HG02798 (cell line): ENCODE results near the gene COL9A3.
"Not testable (repeated sequence)": the region's sequence is repeated elsewhere in the genome, so short reads cannot be mapped to it uniquely, and the experiment has no call there.

Experiments
- ATAC-seq: cut with Tn5 transposase; IDR thresholded peaks from one replicate; pipeline ENCODE4 v1.9.1; 2021; ENCODE audit warnings: mild to moderate bottlenecking; ENCODE audit not compliant: unreplicated experiment, poor library complexity

COL9A3 gene

DNA sequence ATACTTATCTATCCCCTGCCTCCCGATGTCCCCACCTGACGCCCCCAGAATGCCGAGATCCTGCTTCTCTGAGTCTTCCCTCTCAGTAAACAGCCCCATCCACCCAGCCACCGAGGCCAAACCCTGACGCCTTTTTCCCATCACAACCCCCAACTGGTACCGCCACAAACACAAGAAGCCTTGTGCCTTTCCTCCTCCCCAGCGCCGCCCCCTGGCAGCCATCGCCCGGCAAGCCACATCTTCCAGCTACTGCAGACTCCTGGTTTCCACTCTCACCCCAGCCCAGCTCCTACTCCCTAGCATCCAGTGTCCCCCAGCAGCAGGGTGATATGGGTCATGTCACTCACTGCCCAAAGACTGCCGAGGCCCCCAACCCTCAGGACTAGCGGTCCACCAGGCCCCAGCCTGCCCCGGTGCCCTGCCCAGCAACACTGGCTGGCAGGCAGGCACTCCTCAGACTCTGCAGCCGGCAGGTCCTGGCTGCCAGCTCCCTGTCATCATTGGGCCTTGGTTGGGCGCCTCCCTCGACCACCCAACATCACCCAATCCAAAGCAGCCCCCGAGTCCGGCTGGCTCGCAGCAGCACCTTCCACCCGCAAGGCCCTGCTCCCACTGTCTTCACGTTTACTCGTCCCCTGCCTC, 33.6 kb downstream of the COL9A3 start:
- ATAC-seq = no peak

DNA sequence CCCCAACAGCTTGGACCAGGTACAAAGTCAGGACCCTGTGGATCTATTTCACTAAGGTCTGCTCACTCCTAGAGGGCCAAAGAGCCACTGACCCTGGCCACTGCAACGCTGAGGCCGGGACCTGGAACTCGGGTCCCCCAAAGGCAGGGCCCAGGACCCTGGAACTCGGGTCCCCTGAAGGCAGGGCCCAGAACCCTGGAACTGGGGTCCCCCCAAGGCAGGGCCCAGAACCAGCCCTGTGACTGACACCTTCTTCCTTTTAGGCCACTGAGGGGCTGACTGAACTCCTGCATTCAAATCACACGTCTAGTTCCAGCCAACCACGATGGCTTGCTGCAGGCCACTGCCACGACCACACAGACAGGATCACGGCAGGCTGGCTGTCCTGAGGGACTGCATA, 35.3 kb downstream of the COL9A3 start:
- no peak for ATAC-seq

DNA sequence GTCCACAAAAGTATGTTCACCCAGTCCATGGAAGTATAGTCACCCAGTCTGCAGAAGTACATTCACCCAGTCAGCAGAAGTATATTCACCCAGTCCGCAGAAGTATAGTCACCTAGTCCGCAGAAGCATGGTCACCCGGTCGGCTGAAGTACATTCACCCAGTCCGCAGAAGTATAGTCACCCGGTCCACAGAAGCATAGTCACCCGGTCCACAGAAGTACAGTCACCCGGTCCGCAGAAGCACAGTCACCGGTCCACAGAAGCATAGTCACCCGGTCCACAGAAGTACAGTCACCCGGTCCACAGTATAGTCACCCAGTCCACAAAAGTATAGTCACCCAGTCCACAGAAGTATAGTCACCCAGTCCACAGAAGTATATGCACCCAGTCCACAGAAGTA, 36.0 kb downstream of the COL9A3 start:
- ATAC-seq = no peak

DNA sequence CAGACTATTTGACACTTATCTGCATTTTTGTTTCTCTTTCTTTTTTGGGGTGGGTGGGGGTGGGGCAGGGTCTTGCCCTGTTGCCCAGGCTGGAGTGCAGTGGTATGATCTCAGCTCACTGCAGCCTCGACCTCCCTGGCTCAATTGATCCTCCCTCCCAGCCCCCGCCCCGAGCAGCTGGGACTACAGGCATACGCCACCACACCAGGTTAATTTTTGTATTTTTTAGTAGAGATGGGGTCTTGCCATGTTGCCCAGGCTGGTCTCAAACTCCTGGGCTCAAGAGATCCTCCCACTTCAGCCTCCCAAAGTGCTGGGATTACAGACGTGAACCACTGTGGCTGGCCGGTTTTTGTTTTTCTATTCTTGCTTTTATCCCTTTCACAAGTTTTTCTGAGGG, 36.5 kb downstream of the COL9A3 start:
- ATAC-seq = not testable (repeated sequence)

DNA sequence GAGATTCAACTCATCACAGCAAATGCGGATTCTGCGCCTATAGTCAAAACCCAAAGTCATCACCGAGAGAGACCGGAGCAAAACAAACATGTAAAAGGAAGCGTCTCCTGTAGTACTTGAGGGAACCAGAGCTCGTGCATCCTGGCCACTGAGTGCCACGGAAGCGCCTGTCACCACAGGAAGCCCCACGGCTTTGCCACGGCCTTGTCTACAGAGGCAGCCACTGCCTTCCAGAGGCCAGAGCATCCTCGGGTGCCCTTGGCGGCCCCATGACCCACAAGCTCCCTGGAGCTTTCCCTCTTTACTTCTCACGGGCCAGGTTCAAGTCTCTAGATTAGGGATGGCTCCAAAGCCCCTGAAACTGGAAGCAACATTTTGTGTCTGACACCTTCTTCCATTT, 37.3 kb downstream of the COL9A3 start:
- no peak for ATAC-seq

DNA sequence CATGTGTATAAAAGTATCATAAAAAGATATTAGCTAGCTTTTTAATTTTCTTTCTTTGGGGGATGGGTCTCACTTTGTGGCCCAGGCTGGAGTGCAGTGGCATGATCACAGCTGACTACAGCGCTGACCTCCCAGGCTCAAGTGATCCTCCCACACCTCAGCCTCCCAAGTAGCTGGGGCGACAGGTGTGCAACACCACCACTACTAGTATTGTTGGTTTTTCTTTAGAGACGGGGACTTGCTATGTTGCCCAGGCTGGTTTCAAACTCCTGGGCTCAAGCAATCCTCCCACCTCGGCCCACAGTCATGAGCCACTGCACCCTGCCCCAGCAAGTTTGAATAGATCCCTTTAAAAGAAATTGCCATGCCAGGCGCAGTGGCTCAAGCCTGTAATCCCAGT, 38.3 kb downstream of the COL9A3 start:
- no peak for ATAC-seq

DNA sequence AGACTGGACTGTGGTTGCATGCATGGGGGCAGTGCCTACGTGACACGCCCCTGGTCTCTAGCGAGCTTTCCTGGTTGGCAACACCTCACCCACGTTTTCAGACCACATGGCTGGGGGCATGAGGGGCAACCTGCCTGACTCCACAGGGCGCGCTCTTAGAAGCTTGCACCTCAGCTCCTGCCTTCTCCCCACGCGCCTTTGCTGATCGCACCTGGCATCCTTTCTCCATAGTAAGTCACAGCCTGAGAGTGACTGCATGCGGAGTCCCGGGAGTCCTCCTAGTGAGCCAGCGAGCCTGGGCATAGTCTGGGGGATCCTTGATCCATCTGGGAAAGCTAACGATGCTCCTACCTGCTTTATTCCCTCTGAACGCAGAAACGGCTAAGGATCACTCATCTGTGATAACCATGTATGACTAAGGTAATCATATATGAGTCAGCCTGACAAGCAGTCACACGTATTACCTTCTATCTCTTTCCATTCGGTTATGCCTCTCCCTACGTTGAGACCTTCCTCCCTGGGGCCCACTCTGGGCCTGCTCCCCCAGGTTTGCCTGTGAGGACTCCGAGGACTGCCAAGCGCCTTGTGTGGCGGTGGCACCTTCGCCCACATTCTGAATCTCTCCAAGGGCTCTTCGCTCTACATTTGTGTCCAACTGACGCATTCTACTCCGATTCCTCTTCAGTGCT, 40.2 kb downstream of the COL9A3 start:
- ATAC-seq = no peak

DNA sequence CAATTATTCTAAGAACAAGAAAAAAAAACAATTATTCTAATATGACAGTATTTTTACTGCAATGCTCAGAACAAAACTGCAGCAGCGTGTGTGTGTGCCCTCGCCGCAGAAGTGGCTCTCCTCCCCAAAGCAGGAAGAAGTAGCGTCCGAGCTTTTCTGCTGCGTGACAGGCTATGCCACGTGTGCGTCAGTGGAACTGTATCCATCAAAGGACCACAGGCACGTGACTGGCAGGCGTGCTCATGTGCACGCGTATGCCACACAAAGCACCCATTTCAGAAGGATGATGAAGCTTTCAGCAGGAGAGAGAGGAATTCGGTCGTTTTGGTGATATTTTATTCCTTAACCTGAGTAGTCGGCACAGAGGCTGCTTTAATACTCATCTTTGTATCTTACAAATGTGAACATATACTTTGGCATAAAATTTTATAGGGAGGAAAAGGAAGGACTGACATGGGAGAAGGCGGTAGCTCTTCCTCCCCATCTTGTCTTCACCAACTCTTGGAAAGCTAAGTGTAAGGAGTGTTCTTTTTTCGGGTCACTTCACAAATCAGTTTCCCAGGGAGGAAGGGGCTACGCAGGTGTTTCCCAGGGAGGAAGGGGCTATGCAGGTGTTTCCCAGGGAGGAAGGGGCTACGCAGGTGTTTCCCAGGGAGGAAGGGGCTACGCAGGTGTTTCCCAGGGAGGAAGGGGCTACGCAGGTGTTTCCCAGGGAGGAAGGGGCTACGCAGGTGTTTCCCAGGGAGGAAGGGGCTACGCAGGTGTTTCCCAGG, 41.4 kb downstream of the COL9A3 start:
- no peak for ATAC-seq

DNA sequence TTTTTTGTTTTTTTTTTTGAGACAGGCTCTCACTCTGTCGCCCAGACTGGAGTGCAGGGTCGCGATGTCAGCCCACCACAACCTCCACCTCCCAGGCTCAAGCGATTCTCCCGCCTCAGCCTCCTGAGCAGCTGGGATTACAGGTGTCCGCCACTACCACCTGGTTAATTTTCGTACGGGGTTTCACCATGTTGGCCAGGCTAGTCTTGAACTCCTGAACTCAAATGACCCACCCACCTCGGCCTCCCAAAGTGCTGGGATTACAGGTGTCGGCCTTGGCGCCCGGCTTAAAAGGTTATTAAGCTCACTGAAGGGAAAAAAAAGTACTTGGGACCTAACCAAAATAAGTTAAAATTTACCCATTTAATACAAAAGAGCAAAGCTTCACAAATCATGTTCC, 42.9 kb downstream of the COL9A3 start:
- ATAC-seq = no peak

DNA sequence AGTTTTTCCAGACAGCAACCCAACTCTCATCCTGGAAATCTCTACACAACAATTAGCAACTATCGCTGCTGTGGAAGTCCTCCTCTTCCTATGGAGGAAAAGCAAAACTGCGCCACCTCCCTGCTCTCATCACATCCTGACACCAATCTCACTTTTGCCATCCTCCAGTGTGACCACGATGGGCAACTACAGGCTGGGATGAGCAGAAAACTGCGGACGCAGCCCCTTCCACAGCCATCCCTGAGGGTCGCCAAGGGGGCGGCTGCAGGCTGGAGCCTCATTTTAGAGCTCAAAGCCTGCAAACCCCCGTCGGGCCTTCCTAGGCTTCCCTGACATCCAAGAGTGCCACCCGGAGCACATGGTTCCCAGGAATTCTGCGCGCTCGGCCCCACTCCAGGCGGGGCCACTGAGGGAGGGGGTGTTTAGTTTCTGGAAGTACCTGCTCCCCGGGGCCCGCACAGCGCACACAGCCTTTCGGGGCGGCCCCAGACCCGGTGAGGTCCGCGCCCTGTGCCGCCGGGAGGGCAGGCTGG, 43.6 kb downstream of the COL9A3 start:
- ATAC-seq = no peak

DNA sequence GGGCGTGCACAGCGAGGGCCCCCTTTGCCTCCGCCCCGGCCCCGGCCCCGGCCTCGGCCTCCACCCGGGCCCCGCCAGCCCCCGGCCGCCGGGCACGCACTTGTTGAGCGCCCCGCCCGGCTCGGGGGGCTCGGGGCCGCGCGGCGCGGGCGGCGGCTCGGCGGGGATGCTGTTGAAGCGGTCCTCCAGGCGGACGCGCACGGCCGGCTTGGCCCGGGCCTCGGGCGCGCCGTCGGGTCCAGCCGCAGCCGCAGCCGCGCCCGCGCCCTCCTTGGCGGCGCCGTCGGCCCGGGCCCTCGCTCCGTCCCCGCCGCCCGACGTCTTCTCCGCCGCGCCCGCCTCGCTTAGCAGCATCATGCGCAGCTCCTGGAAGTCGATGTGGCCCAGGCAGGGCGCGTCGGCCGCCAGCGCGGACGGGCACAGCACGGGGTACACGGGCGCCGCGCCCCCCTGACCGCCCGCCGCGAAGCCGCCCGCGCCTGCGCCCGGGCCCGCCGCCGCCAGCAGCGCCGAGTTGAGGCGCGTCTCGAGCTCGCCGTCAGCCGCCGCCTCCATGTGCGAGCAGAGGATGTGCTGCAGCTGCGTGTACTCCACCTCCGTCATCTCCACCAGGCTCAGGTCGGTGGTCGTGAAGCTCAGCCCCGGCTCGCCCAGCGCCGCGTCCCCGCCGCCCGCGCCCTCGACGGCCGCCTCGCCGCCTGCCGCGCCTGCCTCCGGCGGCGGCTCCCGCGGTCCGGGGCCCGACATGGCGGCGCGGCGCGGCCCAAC, 44.3 kb downstream of the COL9A3 start:
- peak; percentile 36 for ATAC-seq

DNA sequence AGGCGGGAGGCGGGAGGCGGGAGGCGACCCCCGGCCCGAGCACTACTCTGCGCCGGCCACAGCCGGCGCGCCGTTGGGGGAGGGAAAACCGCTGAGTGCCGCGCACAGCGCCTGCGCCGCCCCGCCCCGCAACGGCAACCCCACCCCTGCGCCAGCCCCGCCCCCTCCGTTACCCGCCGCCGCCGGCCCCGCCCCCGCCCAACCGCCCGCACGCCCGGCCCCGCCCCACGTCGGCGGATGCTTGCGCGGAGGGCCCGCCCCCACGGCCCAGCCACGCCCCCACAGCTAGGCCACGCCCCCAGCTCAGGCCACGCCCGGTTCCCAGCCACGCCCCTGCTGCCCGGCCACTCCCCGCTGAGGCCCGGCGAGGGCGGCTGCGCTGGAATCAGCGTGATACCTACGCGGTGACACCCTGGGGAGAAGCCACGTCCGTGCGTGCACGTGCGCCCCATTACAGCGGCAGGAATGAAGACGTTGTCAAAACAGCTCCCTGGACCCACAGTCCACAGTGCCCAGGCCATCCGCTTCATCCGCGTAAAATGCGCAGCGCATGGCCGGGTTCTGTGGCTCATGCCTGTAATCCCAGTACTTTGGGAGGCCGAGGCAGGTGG, 45.0 kb downstream of the COL9A3 start, which contains the start of gene TCFL5:
Gene TCFL5, minus strand, starts transcription at position 97 of the 611 bp plus-strand sequence. CDS start 152 bp downstream, outside the sequence.
- ATAC-seq = peak; percentile 83

DNA sequence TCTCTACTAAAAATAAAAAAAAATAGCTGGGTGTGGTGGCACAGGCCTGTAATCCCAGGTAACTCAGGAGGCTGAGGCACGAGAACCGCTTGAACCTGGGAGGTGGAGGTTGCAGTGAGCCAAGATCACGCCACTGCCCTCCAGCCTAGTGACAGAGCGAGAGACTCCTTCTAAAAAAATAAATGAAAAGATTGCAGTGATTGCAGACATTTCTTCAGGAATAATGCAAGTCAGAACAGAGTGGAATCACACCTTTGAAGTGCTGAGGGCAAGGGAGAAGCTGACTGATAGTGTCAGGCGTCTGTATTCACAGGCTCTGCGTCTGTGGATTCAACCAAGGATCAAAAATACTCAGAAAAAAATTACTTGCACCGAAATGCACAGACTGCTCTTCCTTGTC, 47.4 kb downstream of the COL9A3 start:
- ATAC-seq = no peak

DNA sequence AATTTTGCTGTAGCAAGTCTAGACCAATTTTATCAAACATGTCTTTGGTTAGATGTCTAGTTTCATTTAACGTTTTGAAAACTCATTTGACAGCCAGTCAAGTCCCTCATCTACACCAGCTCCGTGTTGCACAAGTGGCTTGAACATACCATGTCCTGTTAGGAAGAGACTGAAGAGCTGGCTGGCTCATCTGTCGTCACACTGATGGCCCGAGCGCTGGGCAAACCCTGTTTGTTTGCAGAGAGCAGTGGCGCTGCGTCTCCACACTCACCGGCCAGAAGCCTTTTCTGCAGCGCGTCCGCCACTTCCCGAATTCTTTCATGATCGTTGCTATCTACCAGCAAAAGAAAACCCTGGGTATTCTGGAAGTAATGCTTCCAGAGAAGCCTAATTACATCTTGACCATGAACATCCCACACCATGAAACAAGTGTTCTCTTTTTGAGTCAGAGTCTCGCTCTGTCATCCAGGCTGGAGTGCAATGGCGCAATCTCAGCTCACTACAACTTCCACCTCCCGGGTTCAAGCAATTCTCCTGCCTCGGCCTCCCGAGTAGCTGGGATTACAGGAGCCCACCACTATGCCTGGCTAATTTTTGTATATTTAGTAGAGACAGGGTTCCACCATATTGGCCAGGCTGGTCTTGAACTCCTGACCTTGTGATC, 55.5 kb downstream of the COL9A3 start:
- no peak for ATAC-seq

DNA sequence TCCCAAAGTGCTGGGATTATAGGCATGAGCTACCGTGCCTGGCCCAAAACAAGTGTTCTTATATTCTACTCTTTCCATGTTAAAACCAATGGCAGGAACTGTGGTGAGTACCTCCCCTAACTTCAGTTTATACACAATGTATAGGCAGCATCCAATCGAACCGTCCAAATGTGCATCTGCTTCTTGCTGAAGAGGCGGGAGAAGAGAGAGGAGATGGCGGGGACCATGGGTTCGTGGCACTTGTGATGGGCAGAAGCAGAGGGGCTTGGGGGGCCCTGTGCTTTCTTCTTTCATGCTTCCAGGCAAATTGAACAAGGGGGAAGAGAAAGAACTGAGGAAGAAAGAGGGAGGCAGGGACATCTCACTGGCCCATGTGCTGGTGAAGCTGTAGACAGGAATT, 56.0 kb downstream of the COL9A3 start:
- no peak for ATAC-seq

DNA sequence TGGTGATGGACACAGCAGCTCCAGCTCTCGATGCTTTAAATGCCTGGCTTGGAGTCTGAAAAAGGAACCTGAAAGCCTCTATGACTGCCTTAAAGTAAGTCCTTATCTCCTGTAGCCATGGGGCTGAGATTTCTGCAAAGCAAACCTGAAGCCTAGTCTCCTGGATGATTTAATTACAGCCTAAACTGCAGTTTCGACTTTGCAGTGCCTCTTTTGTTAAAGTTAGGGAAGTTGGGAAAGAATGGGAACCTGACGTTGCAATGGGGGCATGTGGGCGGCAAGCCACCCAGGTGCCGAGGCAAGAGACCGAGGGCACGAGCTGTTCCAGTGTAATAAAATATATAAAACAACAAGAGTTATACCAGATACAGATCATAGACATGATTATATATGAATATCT, 56.4 kb downstream of the COL9A3 start:
- ATAC-seq = no peak

DNA sequence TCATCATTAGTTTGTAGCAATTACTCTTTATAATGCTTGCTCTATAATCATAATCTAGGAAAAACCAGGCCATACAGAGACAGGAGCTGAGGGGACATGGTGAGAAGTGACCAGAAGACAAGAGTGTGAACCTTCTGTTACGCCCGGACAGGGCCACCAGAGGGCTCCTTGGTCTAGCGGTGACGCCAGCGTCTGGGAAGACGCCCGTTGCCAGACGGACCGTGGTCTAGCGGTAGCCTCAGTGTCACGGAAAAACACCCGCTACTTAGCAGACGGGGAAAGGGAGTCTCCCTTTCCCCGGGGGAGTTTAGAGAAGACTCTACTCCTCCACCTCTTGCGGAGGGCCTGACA, 56.8 kb downstream of the COL9A3 start:
- ATAC-seq = not testable (repeated sequence)

DNA sequence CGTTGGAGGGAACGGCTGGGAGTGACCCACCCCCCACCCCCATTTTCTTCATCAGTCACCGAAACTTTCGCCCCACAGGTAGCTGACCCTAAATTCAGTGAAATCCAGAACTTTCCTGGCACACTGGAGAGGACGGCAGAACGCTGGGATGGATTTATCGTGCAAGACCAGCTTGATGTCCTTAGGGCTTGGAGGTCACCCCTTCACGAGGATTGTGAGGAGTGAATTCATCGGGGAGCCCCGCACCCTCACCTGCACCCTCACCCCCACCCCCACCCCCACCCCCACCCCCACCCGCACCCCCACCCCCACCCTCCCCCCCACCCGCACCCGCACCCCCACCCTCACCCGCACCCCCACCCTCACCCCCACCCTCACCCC, 58.1 kb downstream of the COL9A3 start:
- no peak for ATAC-seq
